Liver (tissue), 9 donors: Measurements from ENCODE around the gene LAMTOR2. TPM values are rescaled to one million over a fixed set of nuclear protein-coding genes. Genes with fewer than 3 reads are reported as not detected.

ENCODE experiments used
- DNase-seq: peaks from one replicate; pipeline ENCODE4 v3.0.0-alpha.2; 2017; ENCODE audit warnings: low spot score
- H3K27ac ChIP-seq, 2 donors: one replicate each; pipeline ENCODE4 v1.7.0; 2013; ENCODE audit warnings: inconsistent platforms in 2 of 2, low read length in 2 of 2, control low read depth in 1 of 2, low read depth in 1 of 2, mild to moderate bottlenecking in 1 of 2
- H3K27me3 ChIP-seq, 4 donors: one replicate each; pipeline versions ENCODE4 v1.6.1 to v1.7.0; 2013; ENCODE audit warnings: low read length in 3 of 4, inconsistent platforms in 1 of 4, mild to moderate bottlenecking in 1 of 4, moderate library complexity in 1 of 4; ENCODE audit not compliant: control insufficient read depth in 4 of 4, insufficient read depth in 4 of 4
- H3K36me3 ChIP-seq, 4 donors: one replicate each; pipeline versions ENCODE4 v1.6.1 to v1.7.0; 2013; ENCODE audit warnings: low read length in 3 of 4, mild to moderate bottlenecking in 3 of 4, low read depth in 1 of 4, moderate library complexity in 1 of 4; ENCODE audit not compliant: control insufficient read depth in 4 of 4, insufficient read depth in 3 of 4
- H3K4me1 ChIP-seq, 4 donors: one replicate each; pipeline versions ENCODE4 v1.6.1 to v1.7.0; 2013; ENCODE audit warnings: low read length in 3 of 4, mild to moderate bottlenecking in 3 of 4, moderate library complexity in 1 of 4; ENCODE audit not compliant: control insufficient read depth in 4 of 4, insufficient read depth in 4 of 4
- H3K4me3 ChIP-seq, 3 donors: one replicate each; pipeline versions ENCODE4 v1.6.1 to v1.7.0; 2013; ENCODE audit warnings: low read length in 3 of 3, control low read depth in 1 of 3, low read depth in 1 of 3, mild to moderate bottlenecking in 1 of 3
- H3K9ac ChIP-seq, 2 donors: one replicate each; pipeline ENCODE4 v1.7.0; 2013; ENCODE audit warnings: low read length in 2 of 2, mild to moderate bottlenecking in 2 of 2, moderate library complexity in 2 of 2, control low read depth in 1 of 2, low read depth in 1 of 2
- H3K9me3 ChIP-seq, 4 donors: one replicate each; pipeline versions ENCODE4 v1.6.1 to v1.7.0; 2013; ENCODE audit warnings: low read length in 3 of 4; ENCODE audit not compliant: control insufficient read depth in 4 of 4
- FOXA1 ChIP-seq: IDR thresholded peaks from 2 replicates; pipeline ENCODE4 v1.6.1; 2016; ENCODE audit warnings: antibody characterized with exemption
- FOXA2 ChIP-seq: IDR thresholded peaks from 2 replicates; pipeline ENCODE4 v1.6.1; 2016; ENCODE audit warnings: antibody characterized with exemption
- GABPA ChIP-seq, 2 donors: IDR thresholded peaks in 1 of 2; conservative IDR thresholded peaks in 1 of 2; 2 replicates each; pipeline ENCODE4 v1.6.1; 2016; ENCODE audit warnings: antibody characterized with exemption in 2 of 2, mild to moderate bottlenecking in 1 of 2, moderate library complexity in 1 of 2
- HNF4A ChIP-seq, 2 donors: conservative IDR thresholded peaks; 2 replicates each; pipeline ENCODE4 v1.6.1; 2016; ENCODE audit warnings: antibody characterized with exemption in 2 of 2, mild to moderate bottlenecking in 2 of 2
- HNF4G ChIP-seq: IDR thresholded peaks from 2 replicates; pipeline ENCODE4 v1.6.1; 2016; ENCODE audit warnings: antibody characterized with exemption
- JUND ChIP-seq, 2 donors: IDR thresholded peaks; 2 replicates each; pipeline ENCODE4 v1.6.1; 2016; ENCODE audit warnings: antibody characterized with exemption in 2 of 2
- RAD21 ChIP-seq, 2 donors: IDR thresholded peaks; 2 replicates each; pipeline ENCODE4 v1.6.1; 2016; ENCODE audit warnings: antibody characterized with exemption in 2 of 2, mild to moderate bottlenecking in 2 of 2
- REST ChIP-seq: IDR thresholded peaks from 2 replicates; pipeline ENCODE4 v1.6.1; 2016; ENCODE audit warnings: antibody characterized with exemption, mild to moderate bottlenecking
- RXRA ChIP-seq, 2 donors: IDR thresholded peaks; 2 replicates each; pipeline ENCODE4 v1.6.1; 2017 to 2018; ENCODE audit warnings: antibody characterized with exemption in 2 of 2, mild to moderate bottlenecking in 1 of 2
- TAF1 ChIP-seq: conservative IDR thresholded peaks from 2 replicates; pipeline ENCODE4 v1.6.1; 2016; ENCODE audit warnings: antibody characterized with exemption, mild to moderate bottlenecking
- ZBTB33 ChIP-seq: IDR thresholded peaks from 2 replicates; pipeline ENCODE4 v1.6.1; 2016; ENCODE audit warnings: antibody characterized with exemption
- WGBS: extraction: QIAGEN DNeasy Blood & Tissue Kit; methylation state at CpG from one replicate; pipeline ENCODE4 v1.1.7; 2013; 5-methylcytosine and 5-hydroxymethylcytosine counted together
- polyA plus RNA-seq, 2 donors: library from polyadenylated mRNA; stranded (reverse) in 1 of 2; unstranded in 1 of 2; fragments of 200-250 nt in 1 of 2; fragments of >200 nt in 1 of 2; fragmentation: Nextera tagmentation in 1 of 2; extraction: Ambion mirVana in 1 of 2; gene quantifications; one replicate each; pipeline versions ENCODE4 v1.2.1 to v1.2.3, GENCODE V29; 2013 to 2015
- total RNA-seq, 2 donors: library from RNA; depleted of rRNA; stranded (reverse); fragments of >200 nt; gene quantifications; one replicate each; pipeline ENCODE4 v1.2.3, GENCODE V29; 2014
- TF ChIP-seq, protein P1 (sequence below): fragments of 150-350 bp; IDR thresholded peaks from 2 replicates; pipeline ENCODE4 v1.5.1; 2017; ENCODE audit warnings: improper control_type of control experiment, low read depth, low read length; ENCODE audit not compliant: missing input control
- donor health status: healthy.
- donor health status: healthy.
- donor health status: healthy.
- donor health status: healthy.
- donor health status: healthy.

LAMTOR2 gene
- total and polyA plus RNA-seq, 4 donors, result 30.4 to 152 (median 79.0) TPM

- Histone ChIP-seq H3K9ac (no peak overlapping the region), H3K27ac (peak overlapping the region in 1 of 2 donors; percentile 20), H3K4me1 (peaks cover 11 to 45% (median 32%) of the 10 kb centered on the region in 4 donors), H3K27me3 (no peaks in the 10 kb centered on the region), H3K36me3 (no peaks in the 10 kb centered on the region), H3K4me3 (no peak overlapping the region), H3K9me3 (no peaks in the 10 kb centered on the region)
- WGBS, result 42% methylated on average over 1 of the region's 1 CpG
- no peak for TF ChIP-seq FOXA2
- no peak for TF ChIP-seq RAD21 (IDR thresholded peaks at IDR 0.05)
- TF ChIP-seq TAF1, result no peak
- DNase-seq, result no peak
These were observed 18.6 kb downstream of the LAMTOR2 start for GRCh38 chr1:156073110-156073687.

DNA sequence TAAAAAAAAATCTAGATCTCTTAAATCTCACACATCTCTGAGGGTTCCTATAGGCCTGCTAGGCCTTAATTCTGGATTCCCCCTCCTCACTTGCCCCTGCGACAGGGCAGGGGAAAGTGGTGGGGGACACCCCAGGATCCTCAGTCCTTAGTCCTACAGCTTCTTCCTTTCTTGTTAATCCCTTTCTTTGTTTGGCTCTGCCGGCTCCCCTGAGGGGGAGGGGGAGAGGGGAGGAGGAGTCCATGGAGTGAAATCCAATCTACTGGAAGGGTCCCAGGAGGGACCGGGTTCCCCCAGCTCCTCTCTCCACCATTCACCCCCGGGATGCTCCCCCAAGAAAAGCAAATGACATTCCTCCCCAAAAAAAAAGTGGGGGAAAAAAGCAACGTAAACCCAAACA, 19.2 kb downstream of the LAMTOR2 start:
- Histone ChIP-seq H3K9ac (no peak overlapping the region), H3K4me1 (peaks cover 11 to 45% (median 32%) of the 10 kb centered on the region in 4 donors), H3K4me3 (no peak overlapping the region), H3K36me3 (no peaks in the 10 kb centered on the region), H3K27ac (no peak overlapping the region), H3K9me3 (no peaks in the 10 kb centered on the region), H3K27me3 (no peaks in the 10 kb centered on the region)
- TF ChIP-seq FOXA2 (no peak), GABPA (IDR thresholded peaks at IDR 0.05 in 1 of 2, conservative IDR thresholded peaks at IDR 0.05 in 1 of 2) (no peak), FOXA1 (no peak), JUND (IDR thresholded peaks at IDR 0.05) (no peak), ZBTB33 (no peak), REST (no peak), HNF4A (conservative IDR thresholded peaks at IDR 0.05) (no peak), RXRA (IDR thresholded peaks at IDR 0.05) (no peak), HNF4G (no peak), RAD21 (IDR thresholded peaks at IDR 0.05) (no peak), TAF1 (no peak)
- TF ChIP-seq, protein P1, sequence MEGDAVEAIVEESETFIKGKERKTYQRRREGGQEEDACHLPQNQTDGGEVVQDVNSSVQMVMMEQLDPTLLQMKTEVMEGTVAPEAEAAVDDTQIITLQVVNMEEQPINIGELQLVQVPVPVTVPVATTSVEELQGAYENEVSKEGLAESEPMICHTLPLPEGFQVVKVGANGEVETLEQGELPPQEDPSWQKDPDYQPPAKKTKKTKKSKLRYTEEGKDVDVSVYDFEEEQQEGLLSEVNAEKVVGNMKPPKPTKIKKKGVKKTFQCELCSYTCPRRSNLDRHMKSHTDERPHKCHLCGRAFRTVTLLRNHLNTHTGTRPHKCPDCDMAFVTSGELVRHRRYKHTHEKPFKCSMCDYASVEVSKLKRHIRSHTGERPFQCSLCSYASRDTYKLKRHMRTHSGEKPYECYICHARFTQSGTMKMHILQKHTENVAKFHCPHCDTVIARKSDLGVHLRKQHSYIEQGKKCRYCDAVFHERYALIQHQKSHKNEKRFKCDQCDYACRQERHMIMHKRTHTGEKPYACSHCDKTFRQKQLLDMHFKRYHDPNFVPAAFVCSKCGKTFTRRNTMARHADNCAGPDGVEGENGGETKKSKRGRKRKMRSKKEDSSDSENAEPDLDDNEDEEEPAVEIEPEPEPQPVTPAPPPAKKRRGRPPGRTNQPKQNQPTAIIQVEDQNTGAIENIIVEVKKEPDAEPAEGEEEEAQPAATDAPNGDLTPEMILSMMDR, result no peak
- 63% methylated on average over 5 of the region's 5 CpGs for WGBS
- no peak for DNase-seq
